K562 (cell line): ENCODE data around the gene NUP205. TPM values are rescaled to one million over a fixed set of nuclear protein-coding genes. Genes with fewer than 3 reads are reported as not detected.

ENCODE experiments used
- ATAC-seq: fragments of 200-7000 bp; cut with Tn5 transposase; 3 replicates; pipeline ENCODE4 v1.9.1; 2020; ENCODE audit warnings: moderate library complexity
- BruUV-seq: library from RNA; stranded (reverse); fragments of 400-500 nt; replicated peaks from 2 replicates; lab custom pipeline; 2021; lab: Mats Ljungman, UMichigan
- CTCF ChIA-PET: fragments of 300-600 bp; formaldehyde crosslinking; extraction: SDS; loops from one replicate; lab custom pipeline; 2021; ENCODE audit warnings: low intra/inter-chr PET ratio; lab: Yijun Ruan, JAX
- POLR2A ChIA-PET: fragments of 300-600, 350-650 bp; sonication (Branson Sonifier 250); formaldehyde crosslinking; extraction: SDS; loops from one replicate; lab custom pipeline; 2021; ENCODE audit warnings: antibody characterized with exemption, inconsistent platforms; lab: Yijun Ruan, JAX
- DNase-seq, 4 experiments: peaks; one replicate each; pipeline versions ENCODE4 v3.0.0 to v3.0.0-alpha.2; 2011 to 2018; ENCODE audit warnings: low spot score in 3 of 4, mixed read lengths in 3 of 4; ENCODE audit errors: extremely low read depth in 1 of 4
- FAIRE-seq: peaks from 2 replicates; lab custom pipeline; 2011; peaks lifted over from hg19 to GRCh38; lab: Jason Lieb, UNC
- H2AFZ ChIP-seq: 2 replicates; pipeline ENCODE4 v1.6.0; 2011; ENCODE audit warnings: low read depth, low read length, control low read depth, inconsistent platforms
- H3K27ac ChIP-seq: fragments of 200-600 bp; 3 replicates; pipeline ENCODE4 v1.8.0; 2011; ENCODE audit warnings: low read depth, mild to moderate bottlenecking, control low read depth, inconsistent platforms, low read length, moderate library complexity, mixed read lengths; ENCODE audit errors: extremely low read depth
- H3K27me3 ChIP-seq, 2 experiments: fragments of 300-600 bp in 1 of 2; 2 replicates in 1 of 2; 3 replicates in 1 of 2; pipeline versions ENCODE4 v1.6.0 to v1.8.0; 2011; ENCODE audit warnings: inconsistent platforms in 2 of 2, low read length in 2 of 2, mild to moderate bottlenecking in 1 of 2, mixed read lengths in 1 of 2, moderate library complexity in 1 of 2; ENCODE audit not compliant: control insufficient read depth in 2 of 2, insufficient read depth in 2 of 2
- H3K36me3 ChIP-seq: fragments of 300-600 bp; 3 replicates; pipeline ENCODE4 v1.8.0; 2011; ENCODE audit warnings: mild to moderate bottlenecking, low read length, inconsistent platforms; ENCODE audit not compliant: control insufficient read depth, insufficient read depth
- H3K4me1 ChIP-seq, 2 experiments: fragments of 200-600 bp in 1 of 2; replicated peaks in 1 of 2; 2 replicates in 1 of 2; 3 replicates in 1 of 2; pipeline versions ENCODE4 v1.5.1 to v1.8.0; 2011; ENCODE audit warnings: inconsistent platforms in 2 of 2, low read length in 2 of 2, mild to moderate bottlenecking in 1 of 2, mixed read lengths in 1 of 2, moderate library complexity in 1 of 2; ENCODE audit not compliant: control insufficient read depth in 2 of 2, insufficient read depth in 2 of 2
- H3K4me2 ChIP-seq: 2 replicates; pipeline ENCODE4 v1.6.1; 2011; ENCODE audit warnings: low read length, control low read depth, inconsistent platforms, mixed read lengths; ENCODE audit not compliant: insufficient read depth
- H3K4me3 ChIP-seq: fragments of 200-600 bp; sonication (generic), shearing (Covaris generic); 2 replicates; pipeline ENCODE4 v1.5.1; 2016; ENCODE audit warnings: control low read depth, inconsistent platforms
- H3K79me2 ChIP-seq: fragments of 200-600 bp; 3 replicates; pipeline ENCODE4 v1.8.0; 2011; ENCODE audit warnings: low read length, inconsistent platforms; ENCODE audit not compliant: control insufficient read depth, insufficient read depth
- H3K9ac ChIP-seq, 2 experiments: 2 replicates each; pipeline versions ENCODE4 v1.6.0 to v1.6.1; 2011; ENCODE audit warnings: low read depth in 2 of 2, low read length in 2 of 2, control low read depth in 1 of 2, inconsistent platforms in 1 of 2, mild to moderate bottlenecking in 1 of 2, mixed read lengths in 1 of 2; ENCODE audit not compliant: insufficient read depth in 1 of 2
- H3K9me1 ChIP-seq: one replicate; pipeline ENCODE4 v1.6.0; 2011; ENCODE audit warnings: inconsistent platforms, mild to moderate bottlenecking, low read length, moderate library complexity; ENCODE audit not compliant: control insufficient read depth, insufficient read depth
- H3K9me3 ChIP-seq: replicated peaks from 2 replicates; pipeline ENCODE4 v1.5.1; 2011; ENCODE audit warnings: low read depth, low read length, inconsistent platforms; ENCODE audit not compliant: control insufficient read depth, insufficient read depth
- H4K20me1 ChIP-seq: replicated peaks from 2 replicates; pipeline ENCODE4 v1.6.1; 2011; ENCODE audit warnings: low read length, inconsistent platforms, mixed read lengths; ENCODE audit not compliant: control insufficient read depth, insufficient read depth
- DEAF1 ChIP-seq: fragments of 450-650 bp; formaldehyde crosslinking; IDR thresholded peaks from 2 replicates; pipeline ENCODE4 v1.4.0; 2020; ENCODE audit warnings: mild to moderate bottlenecking, moderate library complexity
- FOSL1 ChIP-seq: fragments of 200-800 bp; sonication (Bioruptor generic); conservative IDR thresholded peaks from 2 replicates; pipeline ENCODE4 v1.6.1; 2016; ENCODE audit warnings: missing genetic modification characterization, missing compliant biosample characterization
- KLF16 ChIP-seq: IDR thresholded peaks from 2 replicates; pipeline ENCODE4 v1.6.1; 2016; ENCODE audit warnings: antibody characterized with exemption
- POLR2H ChIP-seq: IDR thresholded peaks from 2 replicates; pipeline ENCODE4 v1.6.1; 2016; ENCODE audit warnings: missing genetic modification characterization, low read depth, mild to moderate bottlenecking, control low read depth, missing compliant biosample characterization, moderate library complexity
- RAD21 ChIP-seq, 2 experiments: fragments of 250-450 bp in 1 of 2; fragments of 450-650 bp in 1 of 2; sonication (Bioruptor Pico) in 1 of 2; formaldehyde crosslinking in 1 of 2; IDR thresholded peaks in 1 of 2; conservative IDR thresholded peaks in 1 of 2; 2 replicates each; pipeline versions ENCODE4 v1.4.0 to v1.8.0; 2020 to 2022; ENCODE audit warnings: mild to moderate bottlenecking in 2 of 2, moderate library complexity in 1 of 2
- TEAD4 ChIP-seq, 2 experiments: sonication (generic) in 1 of 2; formaldehyde crosslinking in 1 of 2; IDR thresholded peaks; 2 replicates each; pipeline versions ENCODE4 v1.6.1 to v1.8.0; 2012 to 2022; ENCODE audit warnings: borderline replicate concordance in 1 of 2, inconsistent platforms in 1 of 2, low read length in 1 of 2, mild to moderate bottlenecking in 1 of 2, missing genetic modification reagents in 1 of 2
- ZNF785 ChIP-seq: fragments of 250-450 bp; sonication (Bioruptor Pico); IDR thresholded peaks from 2 replicates; pipeline ENCODE4 v1.4.0; 2020; ENCODE audit warnings: mild to moderate bottlenecking
- WGBS: fragments of 100-300 bp; shearing (Covaris generic); methylation state at CpG from one replicate; pipeline ENCODE4 v1.1.6; 2016; ENCODE audit warnings: low coverage, mixed read lengths; ENCODE audit not compliant: insufficient coverage; ENCODE audit errors: missing lambda C conversion rate; 5-methylcytosine and 5-hydroxymethylcytosine counted together
- in situ Hi-C: fragments of 300-500 bp; cut with MboI; formaldehyde crosslinking; loops from 4 replicates; pipeline ENCODE4 v1.15.0; 2018; ENCODE audit warnings: inconsistent platforms, mixed read lengths
- intact Hi-C: fragments of 100-400 bp; cut with micrococcal nuclease; formaldehyde crosslinking; loops from 2 replicates; pipeline ENCODE4 v1.14.2; 2022
- polyA plus RNA-seq, 8 experiments: library from polyadenylated mRNA; depleted of rRNA in 4 of 8; stranded (reverse) in 5 of 8; unstranded in 3 of 8; fragments of >200 nt; fragmentation: Nextera tagmentation in 2 of 8; fragmentation: Illumina TruSeq in 1 of 8; extraction: Ambion mirVana in 2 of 8; extraction: Trizol in 1 of 8; gene quantifications; 2 replicates each; pipeline versions ENCODE4 v1.2.1 to v1.2.3, GENCODE V29; 2011 to 2014; ENCODE audit warnings: inconsistent platforms in 1 of 8, missing spikeins in 1 of 8
- total RNA-seq, 7 experiments: library from RNA; depleted of rRNA in 6 of 7; stranded (reverse); fragments of >200 nt in 6 of 7; fragmentation: Illumina TruSeq in 2 of 7; extraction: Trizol in 2 of 7; gene quantifications; 2 replicates each; pipeline versions ENCODE4 v1.2.1 to v1.2.3, GENCODE V29; 2011 to 2021; ENCODE audit warnings: low replicate concordance in 1 of 7
- TF ChIP-seq, protein P1 (sequence below): fragments of 250-450 bp; sonication (Bioruptor Pico); IDR thresholded peaks from 2 replicates; pipeline ENCODE4 v1.8.0; 2021; ENCODE audit warnings: moderate library complexity, mild to moderate bottlenecking, inconsistent platforms
- TF ChIP-seq, protein P2 (sequence below): fragments of 250-450 bp; sonication (Bioruptor Pico); IDR thresholded peaks from 2 replicates; pipeline ENCODE4 v1.5.0; 2022; ENCODE audit warnings: mild to moderate bottlenecking
- TF ChIP-seq, protein P3 (sequence below): fragments of 450-650 bp; IDR thresholded peaks from 2 replicates; pipeline ENCODE4 v1.6.1; 2017; ENCODE audit warnings: antibody characterized with exemption, mild to moderate bottlenecking

The NUP205 gene
- total and polyA plus RNA-seq, 9 of the 15 experiments (the other 6 are each of a cell fraction or from before 2014, with no cell fraction given): 101 to 282 (median 193) TPM

DNA sequence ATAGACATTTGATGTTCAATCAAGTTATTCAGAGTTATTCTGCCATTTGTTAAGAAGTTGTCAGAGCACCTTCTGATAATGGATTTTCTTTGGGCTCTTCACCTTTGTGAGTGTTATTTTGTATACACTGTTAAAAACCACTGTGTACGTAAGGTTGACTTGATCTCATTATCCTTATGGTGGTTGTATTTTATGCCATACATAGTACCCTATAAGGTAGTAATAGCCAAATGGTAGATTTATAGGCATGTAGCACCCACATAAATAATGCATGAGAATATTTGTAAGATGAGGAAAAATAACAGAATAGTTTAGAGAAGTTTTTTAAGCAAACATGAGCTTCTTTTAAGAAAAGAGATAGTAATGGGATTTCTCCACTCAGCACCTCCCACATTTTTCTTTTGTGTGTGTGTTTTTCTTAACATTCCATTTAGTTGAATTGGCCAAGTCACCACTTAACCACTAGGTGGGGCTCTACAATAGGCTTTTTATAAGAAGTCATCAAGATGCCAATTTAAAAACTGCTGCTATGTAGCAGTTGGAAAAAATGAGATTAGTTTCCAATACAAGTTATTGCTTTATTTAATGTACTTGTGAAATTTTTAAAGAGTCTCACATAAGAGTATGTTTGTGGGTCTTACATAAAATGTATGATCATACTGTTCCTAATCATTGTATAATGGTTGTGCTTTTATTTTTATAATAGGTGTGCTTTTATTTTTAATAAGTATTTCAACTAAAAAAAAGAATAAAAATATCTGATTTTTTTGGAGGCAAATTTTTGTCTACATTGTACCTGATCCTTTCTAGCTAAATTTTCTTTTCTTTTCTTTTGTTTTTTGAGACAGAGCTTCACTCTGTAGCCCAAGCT lies 63.5 kb downstream of the NUP205 start:
- no peak overlapping the region for H3K9ac ChIP-seq
- BruUV-seq: no TSS peak
- DNase-seq (peak; percentile 39 to 73 (median 49)), FAIRE-seq (peak; percentile 61), ATAC-seq (peak; percentile 84)
- WGBS: 79% methylated on average over 1 of the region's 1 CpG
- no peaks in the 10 kb centered on the region for H3K9me3 ChIP-seq
- ChIA-PET CTCF (interaction anchor here (0.6 to 1.4 kb wide), 5 partner anchors 24 to 388 kb away, joined by 3 to 11 read pairs (median 5); no protein-coding TSS in a partner anchor), POLR2A (interaction anchor here (0.8 kb wide), 1 partner anchor 9 kb away, joined by 4 read pairs; no protein-coding TSS in a partner anchor)
- H3K36me3 ChIP-seq: peaks cover 90% of the 10 kb centered on the region
- no peak overlapping the region for H3K27ac ChIP-seq
- H3K4me3 ChIP-seq: no peak overlapping the region
- H2AFZ ChIP-seq: no peak overlapping the region
- in situ Hi-C loops (no loop called here), intact Hi-C loops (loop anchor here (1.0 to 2.0 kb wide), 4 partner anchors 52 to 180 kb away; no protein-coding TSS in a partner anchor)
- no peaks in the 10 kb centered on the region for H3K27me3 ChIP-seq
- H3K4me2 ChIP-seq: no peak overlapping the region
- no peaks in the 10 kb centered on the region for H3K9me1 ChIP-seq
- no peaks in the 10 kb centered on the region for H3K4me1 ChIP-seq
- no peaks in the 10 kb centered on the region for H3K79me2 ChIP-seq
- no peaks in the 10 kb centered on the region for H4K20me1 ChIP-seq
- TF ChIP-seq DEAF1 (CRISPR knock-in tag) (peak; percentile 78; the same call in 1 of the 2 replicates), FOSL1 (peak; percentile 29; the same call in 1 of the 2 replicates), POLR2H (tag) (peak; percentile 58; the same call in 1 of the 2 replicates), RAD21 (CRISPR knock-in tag; conservative IDR thresholded peaks at IDR 0.05 in 1 of 2, IDR thresholded peaks at IDR 0.05 in 1 of 2) (peak; percentile 82 to 91), ZNF785 (CRISPR knock-in tag) (no peak), TEAD4 (IDR thresholded peaks at IDR 0.05; ENCODE audit: low read length) (0 out of 2 replicates have a peak, but pooled peaks have one; percentile 38), TEAD4 (CRISPR knock-in tag; IDR thresholded peaks at IDR 0.05; ENCODE audit: borderline replicate concordance) (no peak), KLF16 (peak; percentile 48; the same call in 1 of the 2 replicates)
- TF ChIP-seq, protein P1, sequence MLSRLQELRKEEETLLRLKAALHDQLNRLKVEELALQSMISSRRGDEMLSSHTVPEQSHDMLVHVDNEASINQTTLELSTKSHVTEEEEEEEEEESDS (CRISPR knock-in tag): no peak
- TF ChIP-seq, protein P2, sequence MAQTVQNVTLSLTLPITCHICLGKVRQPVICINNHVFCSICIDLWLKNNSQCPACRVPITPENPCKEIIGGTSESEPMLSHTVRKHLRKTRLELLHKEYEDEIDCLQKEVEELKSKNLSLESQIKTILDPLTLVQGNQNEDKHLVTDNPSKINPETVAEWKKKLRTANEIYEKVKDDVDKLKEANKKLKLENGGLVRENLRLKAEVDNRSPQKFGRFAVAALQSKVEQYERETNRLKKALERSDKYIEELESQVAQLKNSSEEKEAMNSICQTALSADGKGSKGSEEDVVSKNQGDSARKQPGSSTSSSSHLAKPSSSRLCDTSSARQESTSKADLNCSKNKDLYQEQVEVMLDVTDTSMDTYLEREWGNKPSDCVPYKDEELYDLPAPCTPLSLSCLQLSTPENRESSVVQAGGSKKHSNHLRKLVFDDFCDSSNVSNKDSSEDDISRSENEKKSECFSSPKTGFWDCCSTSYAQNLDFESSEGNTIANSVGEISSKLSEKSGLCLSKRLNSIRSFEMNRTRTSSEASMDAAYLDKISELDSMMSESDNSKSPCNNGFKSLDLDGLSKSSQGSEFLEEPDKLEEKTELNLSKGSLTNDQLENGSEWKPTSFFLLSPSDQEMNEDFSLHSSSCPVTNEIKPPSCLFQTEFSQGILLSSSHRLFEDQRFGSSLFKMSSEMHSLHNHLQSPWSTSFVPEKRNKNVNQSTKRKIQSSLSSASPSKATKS: no peak
- TF ChIP-seq, protein P3, sequence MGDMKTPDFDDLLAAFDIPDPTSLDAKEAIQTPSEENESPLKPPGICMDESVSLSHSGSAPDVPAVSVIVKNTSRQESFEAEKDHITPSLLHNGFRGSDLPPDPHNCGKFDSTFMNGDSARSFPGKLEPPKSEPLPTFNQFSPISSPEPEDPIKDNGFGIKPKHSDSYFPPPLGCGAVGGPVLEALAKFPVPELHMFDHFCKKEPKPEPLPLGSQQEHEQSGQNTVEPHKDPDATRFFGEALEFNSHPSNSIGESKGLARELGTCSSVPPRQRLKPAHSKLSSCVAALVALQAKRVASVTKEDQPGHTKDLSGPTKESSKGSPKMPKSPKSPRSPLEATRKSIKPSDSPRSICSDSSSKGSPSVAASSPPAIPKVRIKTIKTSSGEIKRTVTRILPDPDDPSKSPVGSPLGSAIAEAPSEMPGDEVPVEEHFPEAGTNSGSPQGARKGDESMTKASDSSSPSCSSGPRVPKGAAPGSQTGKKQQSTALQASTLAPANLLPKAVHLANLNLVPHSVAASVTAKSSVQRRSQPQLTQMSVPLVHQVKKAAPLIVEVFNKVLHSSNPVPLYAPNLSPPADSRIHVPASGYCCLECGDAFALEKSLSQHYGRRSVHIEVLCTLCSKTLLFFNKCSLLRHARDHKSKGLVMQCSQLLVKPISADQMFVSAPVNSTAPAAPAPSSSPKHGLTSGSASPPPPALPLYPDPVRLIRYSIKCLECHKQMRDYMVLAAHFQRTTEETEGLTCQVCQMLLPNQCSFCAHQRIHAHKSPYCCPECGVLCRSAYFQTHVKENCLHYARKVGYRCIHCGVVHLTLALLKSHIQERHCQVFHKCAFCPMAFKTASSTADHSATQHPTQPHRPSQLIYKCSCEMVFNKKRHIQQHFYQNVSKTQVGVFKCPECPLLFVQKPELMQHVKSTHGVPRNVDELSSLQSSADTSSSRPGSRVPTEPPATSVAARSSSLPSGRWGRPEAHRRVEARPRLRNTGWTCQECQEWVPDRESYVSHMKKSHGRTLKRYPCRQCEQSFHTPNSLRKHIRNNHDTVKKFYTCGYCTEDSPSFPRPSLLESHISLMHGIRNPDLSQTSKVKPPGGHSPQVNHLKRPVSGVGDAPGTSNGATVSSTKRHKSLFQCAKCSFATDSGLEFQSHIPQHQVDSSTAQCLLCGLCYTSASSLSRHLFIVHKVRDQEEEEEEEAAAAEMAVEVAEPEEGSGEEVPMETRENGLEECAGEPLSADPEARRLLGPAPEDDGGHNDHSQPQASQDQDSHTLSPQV: 0 out of 2 replicates have a peak, but pooled peaks have one; percentile 17
